Pulmonary artery endothelial cell (primary cell): Measurements from ENCODE around the gene MST1. TPM values are rescaled to one million over a fixed set of nuclear protein-coding genes. Genes with fewer than 3 reads are reported as not detected.

ENCODE experiments used
- DNase-seq: peaks from one replicate; pipeline ENCODE4 v3.0.0-alpha.2; 2011; ENCODE audit warnings: low read depth, low spot score
- total RNA-seq: library from RNA; depleted of rRNA; stranded (reverse); fragments of >200 nt; gene quantifications from 2 replicates; pipeline ENCODE4 v1.2.3, GENCODE V29; 2014

The MST1 gene
- total RNA-seq, 1 donor from 2014 or later: 2.8 TPM

DNA sequence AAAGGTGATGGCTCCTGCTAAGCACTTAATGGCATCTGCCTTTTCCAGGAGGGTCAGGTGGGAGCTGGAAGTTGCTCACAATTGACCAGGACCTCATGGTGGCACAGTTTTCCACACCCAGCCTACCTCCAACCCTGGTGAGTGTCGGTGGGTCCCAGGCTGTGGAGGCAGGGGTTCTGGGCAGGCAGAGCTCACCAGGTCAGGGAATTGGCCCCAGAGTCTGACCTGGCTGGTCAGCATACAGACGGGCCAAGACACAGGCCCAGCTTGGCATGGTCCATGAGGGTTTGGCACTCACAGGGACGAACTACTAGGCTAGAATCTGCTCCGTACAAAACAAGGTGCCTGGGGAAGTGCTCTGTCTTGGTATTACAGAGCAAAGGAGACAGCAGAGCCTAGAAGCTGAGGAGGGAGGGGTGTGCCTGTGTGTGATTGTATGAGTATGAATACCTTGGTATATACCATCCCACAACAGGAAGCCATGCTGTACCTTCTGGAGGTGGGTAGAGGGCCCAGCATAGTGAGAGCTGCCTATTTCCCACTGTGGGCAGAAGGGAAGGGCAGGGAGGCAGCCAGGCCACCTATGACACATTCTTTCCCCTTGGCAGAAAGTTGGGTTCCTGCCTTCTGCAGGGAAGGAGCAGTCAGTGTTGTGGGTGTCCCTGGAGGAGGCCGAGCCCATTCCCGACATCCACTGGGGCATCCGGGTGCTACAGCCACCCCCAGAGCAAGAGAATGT, 8.6 kb downstream of the MST1 start:
- DNase-seq: no peak

GRCh38 chr3:49675912-49676311, 13.4 kb downstream of the MST1 start:
- no peak for DNase-seq

GRCh38 chr3:49674497-49674983, 14.7 kb downstream of the MST1 start:
- no peak for DNase-seq

DNA sequence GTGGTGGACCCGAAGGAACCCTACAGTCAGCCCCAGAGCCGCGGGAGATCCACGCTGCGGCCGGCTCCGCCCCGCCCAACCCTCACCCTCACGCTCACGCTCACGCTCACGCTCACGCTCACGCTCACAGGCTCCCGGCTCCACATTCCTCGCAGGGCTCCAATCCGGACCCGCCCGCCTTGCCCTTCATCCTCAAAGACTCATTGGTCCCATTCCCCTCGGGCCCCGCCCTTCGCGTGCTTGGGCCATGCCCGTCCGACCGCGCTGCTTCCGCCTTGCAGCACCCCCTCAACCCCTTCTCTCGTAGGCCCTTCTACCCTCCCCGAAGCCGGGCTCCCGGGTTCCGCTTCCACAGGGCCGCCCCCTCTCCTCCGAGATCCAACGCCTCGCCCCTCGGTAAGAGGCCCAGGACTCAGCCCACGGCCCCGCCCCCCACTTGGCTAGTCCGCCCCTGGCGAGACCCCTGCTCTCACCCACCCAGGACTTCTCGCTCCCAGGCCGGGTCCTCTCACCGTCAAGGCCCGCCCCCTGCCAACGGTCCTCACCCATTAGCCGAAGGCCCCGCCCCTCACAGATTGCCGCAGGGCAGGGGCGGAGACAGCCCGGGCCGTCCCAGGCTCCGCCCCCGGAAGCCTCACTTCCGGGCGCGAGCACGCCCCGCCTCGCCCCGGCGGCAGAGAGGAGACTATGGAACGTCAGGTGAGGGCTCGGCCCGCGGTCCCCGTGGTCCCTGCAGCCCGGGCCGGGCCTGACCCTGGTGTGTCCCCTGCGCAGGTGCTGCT, 15.4 kb downstream of the MST1 start, which contains the start of gene APEH:
TSS of gene APEH (plus strand) at position 637 of the 782 bp plus-strand sequence. CDS start at position 688, 51 bp downstream.
- peak; percentile 77 for DNase-seq

DNA sequence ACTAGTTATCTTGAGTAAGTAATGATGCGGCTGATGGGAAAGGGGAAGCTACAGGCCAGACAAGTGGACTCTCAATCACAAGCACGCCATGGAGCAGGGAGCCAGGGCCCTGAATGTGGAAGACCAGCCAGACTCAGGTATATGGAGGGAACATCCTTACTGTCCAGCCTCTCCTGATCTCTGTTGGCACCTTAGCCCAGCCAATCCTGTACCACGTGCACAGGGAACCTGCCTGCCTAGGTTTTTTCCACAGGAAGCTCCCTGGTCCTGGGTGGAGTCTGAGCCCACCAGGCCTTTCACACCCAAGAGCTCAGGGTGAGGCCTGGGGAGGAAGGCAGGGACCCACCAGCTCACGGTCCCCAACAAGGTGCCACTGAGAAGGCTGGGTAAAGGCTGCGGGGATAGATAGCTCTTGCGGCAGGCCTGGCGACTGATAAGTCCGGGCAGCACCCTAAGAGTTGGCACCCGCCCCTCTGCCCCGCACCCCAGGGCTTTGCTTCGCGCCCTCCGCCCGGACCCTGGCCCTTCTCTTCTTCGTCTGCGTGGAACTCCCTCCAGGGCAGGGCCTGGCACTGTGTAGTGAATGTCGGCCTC, 16.1 kb downstream of the MST1 start:
- DNase-seq: no peak

- DNase-seq: no peak
Measured at GRCh38 chr3:49671291-49672288, 17.7 kb downstream of the MST1 start.

DNA sequence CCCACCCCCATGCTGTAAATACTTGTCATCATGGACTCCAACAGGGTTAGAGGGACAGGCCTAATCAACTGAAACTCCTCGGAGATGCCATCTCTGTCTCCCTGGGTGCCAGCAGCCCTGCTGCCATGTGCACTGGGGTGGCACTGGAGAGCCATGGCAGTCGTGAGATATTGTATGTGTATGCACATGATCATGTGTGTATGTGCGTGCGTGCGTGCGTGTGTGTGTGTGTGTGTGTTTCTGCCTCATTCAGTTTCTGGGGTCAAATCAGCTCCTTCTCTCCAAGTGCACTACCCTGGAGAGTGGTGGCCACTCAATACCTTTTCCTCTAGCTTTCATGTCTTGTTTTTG, 18.4 kb downstream of the MST1 start:
- no peak for DNase-seq

DNA sequence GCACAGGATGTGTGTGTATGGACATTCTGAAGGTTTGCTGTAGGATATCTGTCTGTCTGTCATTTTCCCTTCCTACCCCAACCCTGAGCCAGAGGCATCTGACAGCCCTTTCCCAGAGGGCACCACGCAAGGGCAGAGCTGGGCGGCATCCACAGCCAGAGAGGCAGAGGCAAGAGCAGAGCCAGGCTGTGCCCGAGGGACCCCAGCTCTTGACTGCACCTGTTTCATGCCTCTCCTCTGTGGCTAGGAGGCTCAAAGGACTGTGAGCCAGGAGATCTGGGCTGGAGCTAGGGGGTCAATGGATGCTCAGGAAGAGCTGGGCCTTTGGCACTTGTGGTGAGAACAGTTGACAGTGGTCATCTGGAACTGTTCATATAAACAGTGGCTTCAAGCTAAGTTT, 19.9 kb downstream of the MST1 start:
- DNase-seq: no peak

DNA sequence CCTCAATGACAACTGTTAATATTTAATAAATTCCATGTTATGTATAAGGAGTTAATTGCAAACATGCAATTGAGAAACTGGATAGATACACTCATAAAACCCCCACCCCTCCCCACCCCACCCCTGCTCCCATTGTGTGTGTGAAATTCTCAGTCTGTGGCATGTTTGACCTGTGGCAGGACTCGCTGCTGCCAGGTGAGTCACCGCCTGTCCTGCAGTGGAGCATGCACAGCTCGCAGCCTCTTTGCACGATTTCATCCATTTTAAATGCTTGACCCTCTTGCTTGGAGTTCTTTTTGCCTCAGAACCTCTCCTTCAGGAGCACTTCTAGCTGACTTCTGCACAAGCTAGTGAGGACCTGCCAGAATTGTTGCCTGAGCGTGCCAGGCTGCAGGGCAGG, 20.4 kb downstream of the MST1 start:
- DNase-seq: no peak

- no peak for DNase-seq
Measured at GRCh38 chr3:49668414-49668797, 20.9 kb downstream of the MST1 start.

DNA sequence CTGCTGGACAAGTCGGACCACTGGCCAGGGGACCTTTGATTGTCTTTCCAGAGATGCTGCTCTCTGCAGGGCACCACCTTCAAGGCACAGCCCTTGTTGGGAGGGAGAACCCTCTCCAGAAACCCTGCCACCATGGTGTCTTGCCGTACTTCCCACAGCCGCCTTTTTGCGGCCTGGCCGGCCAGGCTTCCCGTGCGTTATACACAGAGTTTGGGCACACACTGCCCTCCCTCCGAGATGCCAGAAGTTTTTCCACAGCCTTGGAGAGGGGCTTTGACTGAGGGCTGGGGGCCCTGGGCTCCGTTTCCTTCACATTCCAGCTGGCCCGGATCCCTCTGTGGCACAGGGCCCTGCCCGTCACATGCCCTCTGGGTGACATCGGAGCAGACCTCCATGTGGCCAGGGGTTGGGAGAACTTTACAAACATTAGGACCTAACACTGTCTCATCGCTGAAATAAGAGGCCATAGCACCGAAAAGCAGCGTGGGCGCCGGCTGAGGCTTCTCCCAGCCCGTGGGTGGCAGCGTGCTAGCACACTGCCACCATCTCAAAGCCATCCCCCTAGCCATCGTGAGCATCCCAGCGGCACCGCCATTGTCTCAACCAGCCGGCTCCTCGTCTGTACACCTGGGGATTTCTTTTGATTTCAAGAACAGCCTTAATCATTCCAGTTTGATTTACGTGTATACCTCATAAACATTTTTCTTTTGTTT, 21.4 kb downstream of the MST1 start:
- no peak for DNase-seq

DNA sequence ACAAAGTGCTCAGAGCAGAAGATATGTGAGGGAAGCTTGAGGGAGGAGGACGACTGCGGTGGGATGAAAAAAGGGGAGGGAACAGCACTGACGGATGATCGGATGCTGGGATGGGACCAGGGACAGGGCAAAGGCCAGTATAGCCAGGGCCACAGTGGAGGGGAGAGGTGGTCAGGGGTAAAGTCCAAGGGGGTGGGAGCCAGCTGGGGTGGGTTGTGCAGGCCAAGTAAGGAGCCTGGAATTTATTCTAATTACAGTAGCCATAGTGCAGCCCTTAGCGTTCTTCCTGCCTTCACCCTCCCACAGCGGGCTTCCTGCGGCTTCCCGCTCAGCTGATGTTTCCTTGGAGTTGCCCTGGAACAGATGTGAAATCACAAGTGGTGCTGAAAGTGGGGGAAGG, 22.7 kb downstream of the MST1 start:
- DNase-seq: no peak

GRCh38 chr3:49665822-49666519, 23.3 kb downstream of the MST1 start:
- DNase-seq: no peak

- DNase-seq: no peak
Measured at GRCh38 chr3:49664300-49664699, 25.0 kb downstream of the MST1 start.

DNA sequence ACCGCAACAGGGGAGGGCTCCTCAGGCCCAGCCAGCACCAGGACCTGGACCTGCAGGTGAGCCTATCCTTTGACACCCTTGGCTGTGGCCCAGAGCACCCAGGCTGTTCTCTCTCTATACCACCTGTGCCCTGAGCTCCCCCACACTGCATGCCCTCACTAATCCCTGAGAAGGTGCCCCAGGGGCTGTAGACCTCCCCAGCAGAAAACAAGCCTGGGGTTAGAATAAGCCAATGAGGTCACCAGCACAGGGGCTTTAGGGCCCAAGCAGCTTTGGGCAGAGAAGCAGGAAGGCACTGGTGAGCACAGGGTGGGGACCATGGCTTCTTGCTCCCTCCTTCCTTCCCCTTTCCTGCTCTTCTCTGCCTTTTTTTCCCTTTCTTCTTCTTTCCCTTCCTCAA, 25.4 kb downstream of the MST1 start:
- DNase-seq: no peak

DNA sequence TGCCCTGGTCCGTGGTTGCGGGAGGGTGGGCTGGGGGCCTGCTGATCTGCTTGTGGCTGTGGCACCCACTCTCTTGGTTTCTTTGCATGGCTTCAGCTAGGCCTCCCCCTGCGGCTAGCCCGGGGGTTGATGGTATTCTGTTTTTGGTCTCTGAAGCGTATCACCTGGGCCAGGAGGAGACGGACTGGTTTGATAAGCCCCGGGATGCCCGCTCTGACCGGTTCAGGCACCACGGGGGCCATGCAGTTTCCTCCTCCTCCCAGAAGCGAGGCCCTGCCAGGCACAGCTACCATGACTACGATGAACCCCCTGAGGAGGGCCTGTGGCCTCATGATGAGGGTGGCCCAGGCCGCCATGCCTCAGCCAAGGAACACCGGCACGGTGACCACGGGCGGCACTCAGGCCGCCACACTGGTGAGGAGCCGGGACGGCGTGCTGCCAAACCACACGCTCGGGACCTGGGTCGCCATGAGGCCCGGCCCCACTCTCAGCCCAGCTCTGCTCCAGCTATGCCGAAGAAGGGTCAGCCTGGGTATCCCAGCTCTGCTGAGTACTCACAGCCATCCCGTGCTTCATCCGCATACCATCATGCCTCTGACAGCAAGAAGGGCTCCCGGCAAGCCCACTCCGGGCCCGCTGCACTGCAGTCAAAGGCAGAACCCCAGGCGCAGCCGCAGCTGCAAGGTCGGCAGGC, 26.4 kb downstream of the MST1 start:
- DNase-seq: no peak

- DNase-seq: no peak
Measured at GRCh38 chr3:49662021-49662420, 27.3 kb downstream of the MST1 start.

DNA sequence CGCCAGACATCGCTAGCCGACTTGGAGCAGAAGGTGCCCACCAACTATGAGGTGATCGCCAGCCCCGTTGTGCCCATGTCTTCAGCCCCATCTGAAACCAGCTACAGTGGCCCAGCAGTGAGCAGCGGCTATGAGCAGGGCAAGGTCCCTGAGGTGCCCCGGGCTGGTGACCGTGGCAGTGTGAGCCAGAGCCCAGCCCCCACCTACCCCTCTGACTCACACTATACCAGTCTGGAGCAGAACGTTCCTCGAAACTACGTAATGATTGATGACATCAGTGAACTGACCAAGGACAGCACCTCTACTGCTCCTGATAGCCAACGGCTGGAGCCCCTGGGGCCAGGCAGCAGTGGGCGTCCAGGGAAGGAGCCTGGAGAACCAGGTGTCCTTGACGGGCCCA, 28.0 kb downstream of the MST1 start:
- DNase-seq: no peak

- no peak for DNase-seq
Measured at GRCh38 chr3:49659756-49660155, 29.5 kb downstream of the MST1 start.
